Measurements from ENCODE around the gene SNUPN.

DNA sequence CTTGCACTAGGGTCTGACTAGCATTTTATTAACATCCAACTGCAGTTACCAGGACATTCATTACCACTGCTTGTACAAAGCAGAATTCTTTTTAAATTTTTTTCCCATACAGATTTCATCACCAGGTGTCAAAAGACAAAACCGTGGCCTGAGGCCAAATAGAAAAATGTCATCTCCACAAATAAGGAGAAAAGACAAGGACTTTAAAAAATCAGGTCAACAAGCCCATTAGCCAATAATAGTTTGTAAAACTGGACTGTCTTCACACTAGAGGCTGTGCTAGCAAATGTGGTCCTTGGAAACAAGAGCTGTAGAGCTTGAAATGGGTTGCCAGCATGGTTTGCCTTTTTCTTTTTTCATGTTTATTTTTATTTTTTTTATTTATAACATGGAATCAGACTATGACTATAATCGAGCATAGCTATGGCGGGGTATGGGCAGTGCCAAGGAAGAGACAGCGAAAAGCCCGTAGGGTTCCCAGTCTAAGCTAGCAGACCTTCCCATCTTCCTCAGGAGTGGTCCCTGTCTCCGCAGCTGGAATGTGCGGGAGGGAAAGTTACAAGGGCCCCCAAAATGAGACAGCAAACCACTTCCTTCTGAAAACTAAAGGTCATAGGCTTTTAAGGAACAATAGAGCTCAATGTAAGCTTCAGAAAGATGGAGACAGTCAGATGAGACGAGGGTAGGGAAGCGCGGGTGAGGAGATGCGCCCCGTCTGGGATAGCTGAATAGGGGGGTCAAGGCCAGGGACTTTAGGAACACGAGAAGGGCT lies 47.9 kb downstream of the SNUPN start:
- TF ChIP-seq SUZ12 (IDR thresholded peaks at IDR 0.05; ENCODE audit: extremely low read depth, insufficient read depth, insufficient read length) (no peak), YY1 (IDR thresholded peaks at IDR 0.05; ENCODE audit: insufficient read depth, insufficient read length) (no peak), ZNF274 (IDR thresholded peaks at IDR 0.05; ENCODE audit: low read depth, low read length) (no peak)
